ENCODE data around the gene DTX1.

Gene DTX1

DNA sequence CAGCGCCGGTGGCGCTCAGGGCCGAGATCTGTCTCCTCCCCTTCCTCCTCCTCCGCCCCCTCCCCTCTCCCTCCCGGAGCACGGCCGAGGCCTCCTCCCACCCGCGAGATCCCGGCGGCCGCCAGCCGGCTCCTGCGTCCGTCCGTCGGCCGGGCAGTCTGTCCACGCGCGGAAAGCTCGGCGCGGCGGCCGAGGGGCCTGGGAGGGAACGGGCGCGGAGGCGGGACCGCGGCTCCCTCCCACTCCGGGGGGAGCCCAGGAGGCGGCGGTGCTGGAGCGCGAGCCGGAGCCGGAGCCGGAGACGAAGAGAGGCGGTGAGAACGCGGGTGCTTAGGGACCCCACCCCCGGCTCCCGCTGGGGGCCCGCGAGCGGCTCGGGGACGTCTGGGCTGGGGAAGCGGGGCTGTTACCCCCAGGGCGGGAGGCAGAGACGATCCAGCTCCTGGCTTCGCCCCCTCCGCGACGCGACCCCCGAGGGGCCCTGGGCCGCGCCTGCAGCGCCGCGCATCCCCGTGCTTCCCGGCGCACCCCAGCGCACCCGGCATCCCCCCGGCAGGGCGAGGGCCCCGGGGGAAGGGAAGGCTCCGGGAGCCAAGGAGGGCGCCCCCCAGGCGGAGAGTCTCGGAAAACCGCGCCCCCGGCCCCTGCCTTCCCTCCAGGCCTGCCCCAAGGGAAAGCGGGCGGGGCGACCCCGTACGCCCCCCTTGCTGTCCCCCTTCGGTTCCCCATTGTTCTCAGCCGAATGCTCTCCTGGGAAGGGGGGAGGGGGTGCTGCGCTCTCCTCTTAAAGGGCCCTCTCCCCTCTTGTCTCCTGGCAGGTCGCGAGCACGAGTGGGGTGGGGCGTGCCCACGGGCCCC lies at the start of gene DTX1:
TSS of gene DTX1 (plus strand) at position 100 of the 858 bp plus-strand sequence. CDS start 1,463 bp downstream, outside the sequence.
- peak in 1 of 2 donors; percentile 28 for DNase-seq (ENCODE audit: low read depth in 2 of 2)

DNA sequence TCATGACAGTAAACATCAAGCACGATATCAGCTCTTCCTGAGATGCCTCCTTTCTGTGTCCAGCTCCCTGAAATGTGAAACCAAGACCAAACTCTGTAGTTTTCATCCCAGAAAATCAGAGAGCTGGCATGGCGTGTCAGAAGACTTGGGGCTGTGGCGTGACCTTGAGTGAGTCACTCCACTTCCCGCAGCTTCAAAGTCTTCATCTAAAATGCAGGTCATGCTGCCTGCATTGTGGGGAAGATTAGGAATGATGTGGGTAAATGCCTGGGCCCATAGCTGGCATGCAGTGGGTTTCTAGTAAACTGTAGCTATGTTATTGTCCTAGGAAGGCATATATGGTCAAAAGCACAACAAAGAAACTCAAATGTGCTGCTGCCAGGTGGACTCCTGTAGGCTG lies 49.4 kb upstream of the DTX1 start:
- no peak for DNase-seq (ENCODE audit: low read depth in 2 of 2)

DNA sequence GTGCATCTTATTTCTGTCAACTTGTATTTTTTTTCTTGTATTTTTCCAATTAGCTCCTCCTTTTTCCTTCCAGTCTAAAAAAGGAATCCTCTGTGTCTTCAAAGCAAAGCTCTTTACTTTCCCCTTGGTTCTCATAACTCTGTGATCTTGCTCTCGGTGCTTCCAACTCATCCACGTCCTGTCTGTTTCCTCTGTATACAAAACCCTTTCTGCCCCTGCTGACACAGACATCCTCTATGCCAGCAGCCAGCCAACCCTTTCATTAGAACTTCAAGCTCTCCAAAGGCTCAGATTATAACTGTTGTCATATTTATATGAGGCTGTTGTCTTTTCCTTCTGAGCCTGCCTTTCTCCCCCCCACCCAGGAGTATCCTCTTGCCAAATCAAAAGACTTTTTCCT lies 45.8 kb upstream of the DTX1 start:
- no peak for DNase-seq (ENCODE audit: low read depth in 2 of 2)

DNA sequence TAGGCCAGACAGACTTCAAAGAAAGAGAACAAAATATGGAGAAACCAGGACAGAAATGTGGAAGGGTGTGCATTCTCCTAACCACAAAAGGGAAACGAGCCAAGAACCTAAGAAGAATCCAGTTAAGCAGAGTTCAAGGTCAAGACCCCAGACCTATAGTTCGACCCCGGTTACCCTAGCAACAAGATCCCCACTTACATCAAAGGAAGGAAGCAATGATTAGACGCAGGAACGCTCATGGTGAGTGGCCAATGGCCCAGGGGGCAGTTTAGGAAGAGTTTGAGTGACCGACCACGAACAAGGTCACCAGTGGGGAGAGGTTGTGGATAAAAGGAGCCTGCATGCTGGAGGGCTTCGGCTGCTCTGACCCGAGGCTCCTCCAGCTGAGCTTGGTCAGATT lies 42.0 kb upstream of the DTX1 start:
- no peak for DNase-seq (ENCODE audit: low read depth in 2 of 2)

DNA sequence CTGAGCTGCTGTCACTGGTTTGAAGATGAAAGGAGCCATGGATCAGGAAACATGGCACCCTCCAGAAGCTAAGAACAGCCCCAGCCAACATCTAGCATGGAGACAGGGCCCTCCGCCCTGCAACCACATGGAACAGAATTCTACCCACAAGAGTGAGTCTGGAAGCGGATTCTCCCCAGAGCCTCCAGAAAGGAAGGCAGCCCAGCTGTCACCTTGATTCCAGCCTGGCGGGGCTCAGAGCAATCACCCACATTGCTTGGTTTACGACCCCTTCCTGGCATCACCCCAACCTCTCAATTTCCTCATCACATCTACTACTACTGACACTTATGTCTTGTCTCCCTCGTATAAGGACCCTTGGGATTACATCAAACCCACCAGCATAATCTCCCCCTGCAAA lies 39.7 kb upstream of the DTX1 start:
- DNase-seq (ENCODE audit: low read depth in 2 of 2): no peak

GRCh38 chr12:113019025-113019424 lies 37.5 kb upstream of the DTX1 start:
- DNase-seq (ENCODE audit: low read depth in 2 of 2): no peak

DNA sequence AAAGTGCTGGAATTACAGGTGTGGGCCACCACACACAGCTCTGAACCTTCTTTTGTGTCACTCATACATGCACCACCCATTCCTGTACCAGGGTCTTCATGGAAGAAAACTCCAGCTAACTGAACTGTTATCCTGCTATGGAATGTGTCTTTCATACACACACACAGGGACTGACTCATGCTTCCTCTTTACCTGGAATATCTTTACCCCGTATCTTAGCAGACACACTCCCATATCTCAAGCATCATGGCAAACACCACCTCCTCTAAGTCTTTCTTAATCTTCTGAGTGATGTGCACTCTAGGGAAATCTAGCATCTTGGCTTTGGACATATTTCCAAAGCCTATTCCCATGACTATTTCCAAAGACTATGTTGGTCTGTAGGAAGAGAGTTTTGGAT lies 35.0 kb upstream of the DTX1 start:
- no peak for DNase-seq (ENCODE audit: low read depth in 2 of 2)

DNA sequence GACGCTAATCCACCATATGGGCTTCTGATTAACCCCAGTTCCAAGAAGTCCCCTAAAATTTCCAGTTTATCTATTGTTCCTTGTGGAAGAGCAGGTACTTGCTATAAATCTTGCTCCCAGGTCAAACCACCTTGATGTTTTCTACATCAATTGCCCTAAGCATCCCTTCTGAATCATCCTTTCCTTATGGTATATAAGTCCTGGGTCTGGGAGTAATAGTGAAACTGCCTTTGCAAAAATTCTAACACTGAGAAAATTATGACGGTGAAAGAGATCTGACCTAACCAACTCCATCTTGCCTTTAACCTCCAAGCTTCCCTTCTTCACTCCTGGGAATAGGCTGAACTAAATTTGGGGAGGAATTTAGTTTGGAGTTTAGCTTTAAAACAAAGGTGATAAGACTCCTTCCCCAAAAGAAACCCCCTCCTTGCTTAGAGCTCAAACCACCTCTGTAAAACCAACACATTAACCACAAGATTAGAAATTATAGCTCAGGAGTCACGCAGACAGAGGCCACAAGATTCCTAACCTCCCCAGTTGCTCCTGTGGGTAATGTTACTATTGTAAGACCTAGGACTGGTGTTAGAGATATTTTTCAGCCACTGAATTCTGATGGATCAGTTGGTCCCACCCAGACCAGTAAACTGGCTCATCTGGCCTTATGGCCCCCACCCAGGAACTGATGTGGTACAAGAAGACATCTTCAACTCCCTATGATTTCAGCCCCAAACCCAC lies 33.8 kb upstream of the DTX1 start:
- no peak for DNase-seq (ENCODE audit: low read depth in 2 of 2)

DNA sequence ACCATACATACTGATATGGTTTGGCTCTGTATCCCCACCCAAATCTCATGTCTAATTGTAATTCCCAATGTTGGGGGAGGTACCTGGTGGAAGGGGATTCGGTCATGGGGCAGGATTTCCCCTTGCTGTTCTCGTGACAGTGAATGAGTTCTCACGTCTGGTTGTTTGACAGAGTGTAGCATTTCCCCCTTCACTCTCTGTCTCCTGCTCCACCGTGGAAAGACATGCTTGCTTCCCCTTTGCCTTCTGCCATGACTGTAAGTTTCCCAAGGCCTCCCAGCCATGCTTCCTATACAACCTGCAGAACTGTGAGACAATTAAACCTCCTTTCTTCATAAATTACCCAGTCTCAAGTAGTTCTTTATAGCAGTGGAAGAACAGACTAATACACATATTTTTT lies 28.8 kb upstream of the DTX1 start:
- DNase-seq (ENCODE audit: low read depth in 2 of 2): no peak

- DNase-seq (ENCODE audit: low read depth in 2 of 2): no peak
Observed at GRCh38 chr12:113030875-113031525, 25.5 kb upstream of the DTX1 start.

GRCh38 chr12:113039911-113040445 lies 16.6 kb upstream of the DTX1 start:
- DNase-seq (ENCODE audit: low read depth in 2 of 2): no peak

- DNase-seq (ENCODE audit: low read depth in 2 of 2): no peak
Observed at GRCh38 chr12:113040722-113041171, 15.8 kb upstream of the DTX1 start.

GRCh38 chr12:113041560-113041959 lies 15.0 kb upstream of the DTX1 start:
- no peak for DNase-seq (ENCODE audit: low read depth in 2 of 2)

GRCh38 chr12:113043240-113043639 lies 13.3 kb upstream of the DTX1 start:
- no peak for DNase-seq (ENCODE audit: low read depth in 2 of 2)

DNA sequence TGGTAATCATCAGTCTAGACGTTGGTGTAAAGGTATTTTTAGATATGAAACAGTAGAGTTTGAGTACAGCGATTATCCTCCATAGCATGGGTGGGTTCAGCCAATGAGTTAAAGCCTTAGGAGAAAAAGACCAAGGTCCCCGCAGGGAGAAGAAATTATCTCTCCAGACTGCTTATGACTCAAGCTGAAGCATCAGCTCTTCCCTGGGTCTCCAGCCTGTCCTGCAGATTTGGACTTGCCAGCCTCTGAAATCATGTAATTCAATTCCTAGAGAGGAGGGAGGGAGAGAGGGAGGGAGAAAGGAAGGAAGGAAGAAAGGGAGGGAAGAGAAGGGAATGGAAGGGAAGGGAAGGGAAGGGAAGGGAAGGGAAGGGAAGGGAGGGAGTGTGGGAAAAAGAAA lies 12.0 kb upstream of the DTX1 start:
- no peak for DNase-seq (ENCODE audit: low read depth in 2 of 2)

DNA sequence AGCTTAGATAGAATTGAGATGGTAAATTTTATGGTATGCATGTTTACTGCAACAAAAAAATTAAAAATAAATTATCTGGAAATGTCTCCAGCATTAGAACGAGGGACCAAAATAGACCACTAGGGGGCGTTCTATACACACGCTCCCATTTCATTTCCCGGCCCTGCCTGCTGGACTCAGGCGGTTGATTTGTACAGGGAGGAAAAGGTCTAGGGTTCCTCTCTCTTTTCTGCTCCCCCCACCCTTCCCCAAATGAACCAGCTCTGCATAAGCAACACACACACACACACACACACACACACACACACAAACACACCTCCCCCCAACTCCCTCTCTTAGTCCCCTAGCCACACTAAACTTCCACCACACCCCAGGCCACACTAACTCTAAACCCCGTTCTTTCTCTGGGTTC lies 7.8 kb upstream of the DTX1 start:
- peak; percentile 44 to 53 for DNase-seq (ENCODE audit: low read depth in 2 of 2)

DNA sequence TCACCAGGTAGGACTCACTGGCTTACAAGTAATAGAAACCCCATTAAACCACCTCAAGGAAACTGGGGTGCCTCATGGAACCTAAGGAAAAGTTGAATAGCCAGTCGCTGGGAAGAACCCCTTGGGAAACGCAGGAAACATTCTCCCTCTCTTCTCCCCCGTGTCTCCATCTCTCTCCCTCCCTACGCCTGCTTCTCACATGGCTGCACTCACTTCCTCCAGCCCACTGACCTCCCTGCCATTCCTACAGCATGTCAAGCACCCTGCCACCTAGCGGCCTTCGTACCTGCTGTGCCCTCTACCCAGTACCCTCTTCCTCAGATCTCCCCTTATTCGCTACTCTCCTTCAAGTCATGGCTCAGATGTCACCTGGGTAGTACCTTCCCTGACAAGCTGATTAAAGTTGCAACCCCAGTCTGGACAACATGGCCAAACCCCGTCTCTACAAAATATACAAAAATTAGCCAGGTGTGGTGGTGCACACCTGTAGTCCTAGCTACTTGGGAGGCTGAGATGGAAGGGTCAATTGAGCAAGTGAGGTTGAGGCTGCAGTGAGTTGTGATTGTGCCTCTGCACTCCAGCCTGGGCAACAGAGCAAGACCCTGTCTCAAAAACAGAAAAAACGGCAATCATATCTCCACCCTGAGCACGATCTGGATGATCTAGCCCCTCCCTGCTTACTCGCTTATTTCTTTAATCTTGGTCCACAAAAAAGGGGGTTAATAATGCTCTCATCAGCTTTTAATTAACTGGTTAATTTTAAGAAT lies 6.4 kb upstream of the DTX1 start:
- DNase-seq (ENCODE audit: low read depth in 2 of 2): no peak

DNA sequence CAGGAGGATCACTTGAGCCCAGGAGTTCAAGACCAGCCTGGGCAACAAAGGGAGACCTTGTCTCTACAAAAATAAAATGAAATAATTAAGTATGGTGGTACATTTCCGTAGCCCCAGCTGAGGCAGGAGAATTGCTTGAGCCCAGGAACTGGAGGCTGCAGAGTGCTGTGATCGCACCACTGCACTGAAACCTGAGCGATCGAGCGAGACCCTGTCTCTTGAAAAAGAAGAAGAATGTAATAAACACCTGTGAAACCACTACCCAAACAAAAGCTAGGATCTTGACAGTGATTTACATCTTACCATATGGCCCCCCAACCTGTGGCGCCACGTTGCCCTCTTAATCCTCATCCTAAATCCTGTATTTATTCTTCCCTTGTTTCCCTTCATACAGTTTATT lies 5.7 kb upstream of the DTX1 start:
- DNase-seq (ENCODE audit: low read depth in 2 of 2): no peak

GRCh38 chr12:113051759-113052158 lies 4.8 kb upstream of the DTX1 start:
- no peak for DNase-seq (ENCODE audit: low read depth in 2 of 2)

DNA sequence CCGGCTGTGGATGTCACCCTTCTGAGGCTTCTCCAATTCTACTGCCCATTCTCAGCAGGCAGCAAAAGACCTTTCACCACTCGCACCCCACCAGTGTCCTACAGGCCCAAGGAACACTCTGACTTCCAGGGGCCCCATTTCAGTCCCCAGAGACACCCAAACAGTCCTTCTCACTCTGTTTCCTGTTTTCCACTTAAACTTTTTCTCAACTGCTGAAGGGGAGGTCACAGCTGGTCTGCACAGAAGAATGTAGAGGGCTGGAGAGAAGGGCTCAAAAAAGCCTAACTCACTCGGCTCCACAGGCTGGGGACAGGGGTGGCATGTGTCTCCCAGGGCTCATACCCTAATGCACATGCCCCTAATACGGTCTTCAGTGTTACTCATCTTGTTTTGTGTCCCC lies 4.2 kb upstream of the DTX1 start:
- no peak for DNase-seq (ENCODE audit: low read depth in 2 of 2)

DNA sequence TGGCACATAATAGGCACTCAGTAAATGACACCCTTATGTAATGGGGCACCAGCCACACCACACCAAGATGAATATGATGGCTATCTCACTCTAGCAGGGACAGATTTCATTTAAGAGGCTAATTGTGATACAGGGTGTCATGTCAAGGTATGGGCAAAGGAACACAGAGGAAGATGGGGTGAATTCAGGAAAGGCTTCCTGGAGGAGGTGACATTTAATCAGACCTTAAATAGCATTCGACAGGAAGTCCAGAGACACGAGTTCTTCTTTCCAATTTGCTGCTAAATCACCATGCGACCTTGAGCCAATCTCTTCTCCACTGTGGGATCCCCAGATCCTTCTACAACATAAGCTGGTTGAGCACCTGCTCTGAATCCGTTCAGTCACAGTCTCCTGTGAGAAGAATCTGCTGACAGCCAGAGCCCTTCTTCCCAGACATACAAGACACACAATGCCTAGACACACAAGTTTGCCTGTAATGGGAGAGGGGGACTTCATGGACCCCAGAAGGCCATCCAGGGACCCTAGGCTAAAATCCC lies 1.5 kb upstream of the DTX1 start:
- no peak for DNase-seq (ENCODE audit: low read depth in 2 of 2)

Measured in stimulated activated CD4-positive, alpha-beta T cell treated with anti-CD3 and anti-CD28 coated beads, Interleukin-4, amount 100 ng/mL, for 48 hours (primary cell).